HepG2 (cell line): ENCODE data around the gene H2AZ1. TPM values are rescaled to one million over a fixed set of nuclear protein-coding genes. Genes with fewer than 3 reads are reported as not detected.

Experiments used
- ATAC-seq: fragments of 200-7000 bp; cut with Tn5 transposase; 3 replicates; pipeline ENCODE4 v1.9.1; 2020; ENCODE audit warnings: mild to moderate bottlenecking, moderate library complexity
- Bru-seq: library from RNA; stranded (reverse); fragments of 400-500 nt; gene quantifications from one replicate; lab custom pipeline; 2021; lab: Mats Ljungman, UMichigan
- BruChase-seq, 2 experiments: library from RNA; stranded (reverse); fragments of 400-500 nt; gene quantifications; one replicate each; lab custom pipeline; 2021; lab: Mats Ljungman, UMichigan
- BruUV-seq: library from RNA; stranded (reverse); fragments of 400-500 nt; replicated peaks from 2 replicates; lab custom pipeline; 2021; lab: Mats Ljungman, UMichigan
- CTCF ChIA-PET: fragments of 300-600 bp; formaldehyde crosslinking; extraction: SDS; loops from one replicate; lab custom pipeline; 2021; ENCODE audit warnings: low total read pairs, inconsistent platforms, low intra/inter-chr PET ratio; lab: Yijun Ruan, JAX
- POLR2A ChIA-PET: fragments of 350-600 bp; sonication (Branson Sonifier 250); formaldehyde crosslinking; loops from one replicate; lab custom pipeline; 2020; ENCODE audit warnings: antibody characterized with exemption, inconsistent platforms; lab: Yijun Ruan, JAX
- DNase-seq: peaks from one replicate; pipeline ENCODE4 v3.0.0-alpha.2; 2015; ENCODE audit warnings: low spot score
- FAIRE-seq: peaks from 3 replicates; lab custom pipeline; 2011; peaks lifted over from hg19 to GRCh38; lab: Jason Lieb, UNC
- H2AFZ ChIP-seq: one replicate; pipeline ENCODE4 v1.6.1; 2011; ENCODE audit warnings: low read length, inconsistent platforms
- H3K27ac ChIP-seq: fragments of 300-600 bp; 3 replicates; pipeline ENCODE4 v1.8.0; 2011; ENCODE audit warnings: mixed run types, mild to moderate bottlenecking, mixed read lengths, low read length, inconsistent platforms; ENCODE audit not compliant: insufficient read depth; ENCODE audit errors: extremely low read length
- H3K27me3 ChIP-seq, 2 experiments: fragments of 200-600 bp in 1 of 2; 2 replicates in 1 of 2; 3 replicates in 1 of 2; pipeline versions ENCODE4 v1.6.0 to v1.8.0; 2011; ENCODE audit warnings: low read length in 2 of 2, mild to moderate bottlenecking in 2 of 2, moderate library complexity in 2 of 2, inconsistent platforms in 1 of 2; ENCODE audit not compliant: insufficient read depth in 2 of 2, control insufficient read depth in 1 of 2
- H3K36me3 ChIP-seq, 2 experiments: fragments of 200-600 bp in 1 of 2; replicated peaks in 1 of 2; 2 replicates in 1 of 2; 3 replicates in 1 of 2; pipeline versions ENCODE4 v1.5.1 to v1.8.0; 2011; ENCODE audit warnings: low read length in 2 of 2, inconsistent platforms in 1 of 2; ENCODE audit not compliant: insufficient read depth in 2 of 2, control insufficient read depth in 1 of 2
- H3K4me1 ChIP-seq: 2 replicates; pipeline ENCODE4 v1.5.1; 2012; ENCODE audit warnings: low read length, inconsistent platforms; ENCODE audit not compliant: insufficient read depth
- H3K4me2 ChIP-seq: 2 replicates; pipeline ENCODE4 v1.6.0; 2011; ENCODE audit warnings: low read depth, low read length, inconsistent platforms
- H3K4me3 ChIP-seq, 3 experiments: fragments of 200-600 bp in 1 of 3; sonication (generic), shearing (Covaris generic) in 1 of 3; replicated peaks in 1 of 3; 2 replicates each; pipeline ENCODE4 v1.5.1; 2011 to 2016; ENCODE audit warnings: low read length in 3 of 3, inconsistent platforms in 2 of 3, low read depth in 2 of 3, mild to moderate bottlenecking in 2 of 3, control low read depth in 1 of 3, mixed read lengths in 1 of 3; ENCODE audit not compliant: insufficient read depth in 1 of 3
- H3K79me2 ChIP-seq: one replicate; pipeline ENCODE4 v1.6.1; 2011; ENCODE audit warnings: low read length, inconsistent platforms; ENCODE audit not compliant: insufficient read depth
- H3K9ac ChIP-seq: 2 replicates; pipeline ENCODE4 v1.6.0; 2011; ENCODE audit warnings: mild to moderate bottlenecking, low read depth, low read length, inconsistent platforms; ENCODE audit not compliant: insufficient read depth
- H3K9me3 ChIP-seq: 2 replicates; pipeline ENCODE4 v1.5.1; 2012; ENCODE audit warnings: mild to moderate bottlenecking, low read length
- H4K20me1 ChIP-seq: 2 replicates; pipeline ENCODE4 v1.6.0; 2011; ENCODE audit warnings: inconsistent platforms, mild to moderate bottlenecking, low read length, moderate library complexity; ENCODE audit not compliant: insufficient read depth
- ARNT ChIP-seq: fragments of 450-650 bp; IDR thresholded peaks from 2 replicates; pipeline ENCODE4 v1.6.1; 2017
- BORCS8-MEF2B ChIP-seq: sonication (generic); formaldehyde crosslinking; IDR thresholded peaks from 2 replicates; pipeline ENCODE4 v1.8.0; 2022; ENCODE audit warnings: mild to moderate bottlenecking, missing genetic modification reagents
- CBX2 ChIP-seq, 2 experiments: fragments of 200-600 bp in 1 of 2; sonication (generic); formaldehyde crosslinking in 1 of 2; IDR thresholded peaks; 2 replicates each; pipeline versions ENCODE4 v1.7.0 to v1.8.1; 2018 to 2022; ENCODE audit warnings: low read depth in 2 of 2, low read length in 1 of 2, mild to moderate bottlenecking in 1 of 2, missing genetic modification reagents in 1 of 2
- EHMT2 ChIP-seq: fragments of 200-600 bp; sonication (generic); IDR thresholded peaks from 2 replicates; pipeline ENCODE4 v1.7.0; 2017; ENCODE audit warnings: antibody characterized with exemption, low read depth, low read length, borderline replicate concordance
- GFI1 ChIP-seq: sonication (generic); formaldehyde crosslinking; IDR thresholded peaks from 2 replicates; pipeline ENCODE4 v1.5.0; 2020; ENCODE audit warnings: missing genetic modification reagents, mild to moderate bottlenecking, borderline replicate concordance
- KLF9 ChIP-seq: IDR thresholded peaks from 2 replicates; pipeline ENCODE4 v1.6.1; 2016; ENCODE audit warnings: low read depth
- MTF2 ChIP-seq: sonication (generic); formaldehyde crosslinking; IDR thresholded peaks from 2 replicates; pipeline ENCODE4 v1.5.0; 2020; ENCODE audit warnings: missing genetic modification reagents, borderline replicate concordance
- SIX4 ChIP-seq: sonication (generic); formaldehyde crosslinking; IDR thresholded peaks from 2 replicates; pipeline ENCODE4 v1.4.0; 2020; ENCODE audit warnings: missing genetic modification reagents
- SP5 ChIP-seq: IDR thresholded peaks from 2 replicates; pipeline ENCODE4 v1.6.1; 2016; ENCODE audit warnings: low read depth, borderline replicate concordance
- ZNF232 ChIP-seq: sonication (generic); formaldehyde crosslinking; IDR thresholded peaks from 2 replicates; pipeline ENCODE4 v1.4.0; 2020; ENCODE audit warnings: missing genetic modification reagents, borderline replicate concordance
- ZNF274 ChIP-seq: sonication (generic); formaldehyde crosslinking; IDR thresholded peaks from 2 replicates; pipeline ENCODE4 v1.5.1; 2020; ENCODE audit warnings: mild to moderate bottlenecking, missing genetic modification reagents
- ZNF451 ChIP-seq: sonication (generic); formaldehyde crosslinking; IDR thresholded peaks from 2 replicates; pipeline ENCODE4 v1.5.0; 2020; ENCODE audit warnings: mild to moderate bottlenecking, missing genetic modification reagents
- ZNF484 ChIP-seq: sonication (generic); formaldehyde crosslinking; IDR thresholded peaks from 2 replicates; pipeline ENCODE4 v1.5.1; 2020; ENCODE audit warnings: mild to moderate bottlenecking, low read depth, missing genetic modification reagents, borderline replicate concordance
- ZNF75D ChIP-seq: sonication (generic); formaldehyde crosslinking; IDR thresholded peaks from 2 replicates; pipeline ENCODE4 v1.8.1; 2023; ENCODE audit warnings: missing genetic modification reagents, mild to moderate bottlenecking, borderline replicate concordance
- WGBS: methylation state at CpG from one replicate; pipeline ENCODE4 v1.1.6; 2017; ENCODE audit warnings: low lambda C conversion rate; 5-methylcytosine and 5-hydroxymethylcytosine counted together
- in situ Hi-C: cut with HindIII; loops from 2 replicates; pipeline ENCODE4 v1.10.0; 2017; ENCODE audit warnings: low pct_unique_long_range_greater_than_20kb; ENCODE audit not compliant: extremely low pct_ligation_motif_present
- intact Hi-C: fragments of 100-400 bp; cut with micrococcal nuclease; formaldehyde crosslinking; loops from one replicate; pipeline ENCODE4 v1.10.0; 2022; ENCODE audit not compliant: unreplicated experiment
- long read RNA-seq, 2 experiments: library from RNA in 1 of 2; library from polyadenylated mRNA in 1 of 2; stranded (forward) in 1 of 2; unstranded in 1 of 2; transcript quantifications; one replicate each; pipeline ENCODE4 v2.0.0, GENCODE V29; 2019 to 2022
- polyA minus RNA-seq, 3 experiments: library from RNA; depleted of rRNA, polyadenylated mRNA; stranded (reverse); fragments of >200 nt; gene quantifications; 2 replicates each; pipeline ENCODE4 v1.2.3, GENCODE V29; 2011; ENCODE audit warnings: low replicate concordance in 1 of 3
- polyA plus RNA-seq, 8 experiments: library from polyadenylated mRNA; depleted of rRNA in 3 of 8; stranded (reverse) in 7 of 8; unstranded in 1 of 8; fragments of >200 nt; fragmentation: Illumina TruSeq in 4 of 8; extraction: Trizol in 4 of 8; gene quantifications; 2 replicates each; pipeline versions ENCODE4 v1.2.1 to v1.2.3, GENCODE V29; 2011 to 2016; ENCODE audit warnings: low read depth in 4 of 8, missing spikeins in 1 of 8, mixed read lengths in 1 of 8; ENCODE audit not compliant: insufficient read depth in 1 of 8
- total RNA-seq, 5 experiments: library from RNA; depleted of rRNA; stranded (reverse); fragments of >200 nt; fragmentation: Illumina TruSeq; extraction: Trizol; gene quantifications; 2 replicates each; pipeline ENCODE4 v1.2.3, GENCODE V29; 2016; ENCODE audit warnings: low read depth in 1 of 5
- TF ChIP-seq, protein P1 (sequence below): sonication (generic); formaldehyde crosslinking; IDR thresholded peaks from 2 replicates; pipeline ENCODE4 v1.4.0; 2020; ENCODE audit warnings: mild to moderate bottlenecking, missing genetic modification reagents

The H2AZ1 gene
- 574 and 800 TPM in 2 replicates for total RNA-seq (2016; rRNA removed; fragmentation: Illumina TruSeq; extraction: Trizol)
- 127 and 146 TPM in 2 replicates for total RNA-seq (2016; cell fraction: cytosol; rRNA removed; fragmentation: Illumina TruSeq; extraction: Trizol; ENCODE audit: low read depth)
- total RNA-seq (2016; cell fraction: insoluble cytoplasmic fraction; rRNA removed; fragmentation: Illumina TruSeq; extraction: Trizol) = 574 and 896 TPM in 2 replicates
- total RNA-seq (2016; cell fraction: membrane; rRNA removed; fragmentation: Illumina TruSeq; extraction: Trizol) = 202 and 214 TPM in 2 replicates
- 272 and 291 TPM in 2 replicates for total RNA-seq (2016; cell fraction: nucleus; rRNA removed; fragmentation: Illumina TruSeq; extraction: Trizol)
- 204 and 301 TPM in 2 replicates for polyA plus RNA-seq (2011; rRNA removed)
- polyA plus RNA-seq (2011; cell fraction: cytosol; rRNA removed) = 297 and 341 TPM in 2 replicates
- polyA plus RNA-seq (2011; cell fraction: nucleus; rRNA removed) = 85.7 and 89.0 TPM in 2 replicates
- polyA plus RNA-seq (2012) = 267 and 305 TPM in 2 replicates
- polyA plus RNA-seq (2016; cell fraction: cytosol; fragmentation: Illumina TruSeq; extraction: Trizol; ENCODE audit: low read depth) = 127 and 165 TPM in 2 replicates
- polyA plus RNA-seq (2016; cell fraction: insoluble cytoplasmic fraction; fragmentation: Illumina TruSeq; extraction: Trizol; ENCODE audit: low read depth) = 795 and 936 TPM in 2 replicates
- polyA plus RNA-seq (2016; cell fraction: membrane; fragmentation: Illumina TruSeq; extraction: Trizol; ENCODE audit: low read depth) = 186 and 215 TPM in 2 replicates
- 460 and 464 TPM in 2 replicates for polyA plus RNA-seq (2016; cell fraction: nucleus; fragmentation: Illumina TruSeq; extraction: Trizol; ENCODE audit: insufficient read depth, low read depth)
- polyA minus RNA-seq (2011; rRNA and poly(A)+ RNA removed; ENCODE audit: low replicate concordance) = 92.8 and 295 TPM in 2 replicates
- polyA minus RNA-seq (2011; cell fraction: cytosol; rRNA and poly(A)+ RNA removed) = 67.7 and 72.0 TPM in 2 replicates
- polyA minus RNA-seq (2011; cell fraction: nucleus; rRNA and poly(A)+ RNA removed) = 47.4 and 55.1 TPM in 2 replicates
- Bru-seq, nascent RNA = percentile 97 among the genes with signal in this experiment
- BruChase-seq, experiment 1, labeled RNA remaining after a 6-hour chase = percentile 100 among the genes with signal in this experiment
- BruChase-seq, experiment 2, labeled RNA remaining after a 2-hour chase = percentile 99 among the genes with signal in this experiment
- long read RNA-seq, experiment 1, transcript H2AFZ-201 (5 exons, 979 nt) = major isoform, 882 of 929 reads
- long read RNA-seq, experiment 1, partial matches to known transcripts = 4 of 929 reads
- long read RNA-seq, experiment 1, other reads (novel, unspliced or antisense) = 41 of 929 reads
- long read RNA-seq, experiment 2, transcript H2AFZ-203 (4 exons, 1,254 nt) = minor isoform, 8 of 413 reads
- long read RNA-seq, experiment 2, transcript H2AFZ-201 (5 exons, 979 nt) = major isoform, 307 of 413 reads
- long read RNA-seq, experiment 2, partial matches to known transcripts = 27 of 413 reads
- long read RNA-seq, experiment 2, other reads (novel, unspliced or antisense) = 71 of 413 reads

- peak within 1 kb of the TSS; percentile 87 for H3K4me2 ChIP-seq
- ATAC-seq = peak; percentile 76
- 1% methylated on average over 45 of the region's 76 CpGs for WGBS
- H3K4me1 ChIP-seq = peaks cover 28% of the 10 kb centered on the region
- no peaks in the 10 kb centered on the region for H3K36me3 ChIP-seq
- peak; percentile 86 for FAIRE-seq
- ChIA-PET POLR2A (interaction anchor here (0.8 to 2.1 kb wide), 6 partner anchors 9 to 1689 kb away, joined by 3 to 15 read pairs (median 5); partner anchors contain the start of genes LAMTOR3, RAP1GDS1 and TRMT10A), CTCF (interaction anchor here (1.0 kb wide), 1 partner anchor 389 kb away, joined by 3 read pairs; no protein-coding TSS in a partner anchor)
- DNase-seq = peak; percentile 97
- H2AFZ ChIP-seq = peak within 1 kb of the TSS; percentile 91
- H3K9ac ChIP-seq = peak within 1 kb of the TSS; percentile 95
- H3K9me3 ChIP-seq = no peaks in the 10 kb centered on the region
- peak within 1 kb of the TSS; percentile 98 for H3K27ac ChIP-seq
- peak within 1 kb of the TSS; percentile 88 to 96 (median 92) for H3K4me3 ChIP-seq
- in situ Hi-C loops = loop anchor here (5.0 kb wide), 3 partner anchors 58 to 388 kb away; partner anchors contain the start of genes LAMTOR3 and TRMT10A
- H3K27me3 ChIP-seq = no peaks in the 10 kb centered on the region; a peak in 1 of 5 replicates
- intact Hi-C loops = loop anchor here (1.0 kb wide), 2 partner anchors 56 to 389 kb away; partner anchors contain the start of gene LAMTOR3
- TSS peak; percentile 75 for BruUV-seq
- peaks cover 26% of the 10 kb centered on the region for H3K79me2 ChIP-seq
- 0 out of 2 replicates have a peak, but pooled peaks cover 7% of the 10 kb centered on the region for H4K20me1 ChIP-seq
- TF ChIP-seq SP5 (CRISPR knock-in tag) (peak; percentile 72), CBX2 (IDR thresholded peaks at IDR 0.05; ENCODE audit: low read depth, low read length) (no peak), CBX2 (CRISPR knock-in tag; IDR thresholded peaks at IDR 0.05; ENCODE audit: low read depth) (no peak), ZNF451 (CRISPR knock-in tag) (no peak), ZNF232 (CRISPR knock-in tag) (0 out of 2 replicates have a peak, but pooled peaks have one; percentile 46), MTF2 (CRISPR knock-in tag) (no peak), SIX4 (CRISPR knock-in tag) (peak; percentile 12; the same call in 1 of the 2 replicates), EHMT2 (no peak), ZNF274 (CRISPR knock-in tag) (peak; percentile 23; the same call in 1 of the 2 replicates), ARNT (no peak), GFI1 (CRISPR knock-in tag) (no peak), KLF9 (CRISPR knock-in tag) (no peak), ZNF75D (CRISPR knock-in tag) (no peak), ZNF484 (CRISPR knock-in tag) (no peak), BORCS8-MEF2B (no peak; the same call in 1 of the 2 replicates)
- TF ChIP-seq, protein P1, sequence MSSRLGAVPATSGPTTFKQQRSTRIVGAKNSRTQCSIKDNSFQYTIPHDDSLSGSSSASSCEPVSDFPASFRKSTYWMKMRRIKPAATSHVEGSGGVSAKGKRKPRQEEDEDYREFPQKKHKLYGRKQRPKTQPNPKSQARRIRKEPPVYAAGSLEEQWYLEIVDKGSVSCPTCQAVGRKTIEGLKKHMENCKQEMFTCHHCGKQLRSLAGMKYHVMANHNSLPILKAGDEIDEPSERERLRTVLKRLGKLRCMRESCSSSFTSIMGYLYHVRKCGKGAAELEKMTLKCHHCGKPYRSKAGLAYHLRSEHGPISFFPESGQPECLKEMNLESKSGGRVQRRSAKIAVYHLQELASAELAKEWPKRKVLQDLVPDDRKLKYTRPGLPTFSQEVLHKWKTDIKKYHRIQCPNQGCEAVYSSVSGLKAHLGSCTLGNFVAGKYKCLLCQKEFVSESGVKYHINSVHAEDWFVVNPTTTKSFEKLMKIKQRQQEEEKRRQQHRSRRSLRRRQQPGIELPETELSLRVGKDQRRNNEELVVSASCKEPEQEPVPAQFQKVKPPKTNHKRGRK (CRISPR knock-in tag) = no peak
Measured at GRCh38 chr4:99949999-99950912, at the start of gene H2AZ1. H2AZ1 (minus strand) TSS chr4:99950275; CDS start chr4:99950170, 105 bp downstream.
